HG03108 (cell line): ENCODE data around the gene TECPR2.
"Not testable (repeated sequence)": the region's sequence is repeated elsewhere in the genome, so short reads cannot be mapped to it uniquely, and the experiment has no call there.

ENCODE experiments used
- ATAC-seq: cut with Tn5 transposase; IDR thresholded peaks from one replicate; pipeline ENCODE4 v1.9.1; 2021; ENCODE audit warnings: moderate library complexity; ENCODE audit not compliant: unreplicated experiment

The TECPR2 gene

GRCh38 chr14:102362545-102363181, at the start of gene TECPR2, which contains the start of gene CINP:
Gene TECPR2 (plus strand): TSS chr14:102362941. CDS start chr14:102376722, 13,781 bp downstream.
Gene CINP (minus strand): TSS chr14:102362890. CDS start chr14:102362851, 39 bp downstream.
- ATAC-seq, result peak; percentile 96

GRCh38 chr14:102314242-102315011, 48.3 kb upstream of the TECPR2 start:
- ATAC-seq, result peak; percentile 58

- ATAC-seq, result no peak
Measured at GRCh38 chr14:102315121-102315520, 47.6 kb upstream of the TECPR2 start.

- no peak for ATAC-seq
Measured at GRCh38 chr14:102316338-102316742, 46.4 kb upstream of the TECPR2 start.

GRCh38 chr14:102316743-102317563, 45.8 kb upstream of the TECPR2 start:
- ATAC-seq, result peak; percentile 63

- no peak for ATAC-seq
Measured at GRCh38 chr14:102317564-102318248, 45.0 kb upstream of the TECPR2 start.

GRCh38 chr14:102318781-102319276, 43.9 kb upstream of the TECPR2 start:
- no peak for ATAC-seq

- ATAC-seq, result peak; percentile 46
Measured at GRCh38 chr14:102319351-102320032, 43.2 kb upstream of the TECPR2 start, which contains the start of gene ZNF839. Gene ZNF839 (plus strand): TSS chr14:102319746. CDS start chr14:102319766, 20 bp downstream.

GRCh38 chr14:102320033-102320660, 42.6 kb upstream of the TECPR2 start:
- ATAC-seq, result peak; percentile 17

GRCh38 chr14:102320671-102321455, 41.9 kb upstream of the TECPR2 start:
- no peak for ATAC-seq

GRCh38 chr14:102321456-102322422, 41.0 kb upstream of the TECPR2 start:
- ATAC-seq, result no peak

- no peak for ATAC-seq
Measured at GRCh38 chr14:102323102-102323501, 39.6 kb upstream of the TECPR2 start.

- ATAC-seq, result no peak
Measured at GRCh38 chr14:102325791-102326345, 36.9 kb upstream of the TECPR2 start.

GRCh38 chr14:102326583-102326982, 36.2 kb upstream of the TECPR2 start:
- no peak for ATAC-seq

- not testable (repeated sequence) for ATAC-seq
Measured at GRCh38 chr14:102329381-102329780, 33.4 kb upstream of the TECPR2 start.

- no peak for ATAC-seq
Measured at GRCh38 chr14:102330806-102331205, 31.9 kb upstream of the TECPR2 start.

- no peak for ATAC-seq
Measured at GRCh38 chr14:102333390-102333789, 29.4 kb upstream of the TECPR2 start.
